Endothelial cell of umbilical vein (primary cell): ENCODE results near the gene ACSM5. TPM values are rescaled to one million over a fixed set of nuclear protein-coding genes. Genes with fewer than 3 reads are reported as not detected.
"Not testable (repeated sequence)": the region's sequence is repeated elsewhere in the genome, so short reads cannot be mapped to it uniquely, and the experiment has no call there.

Experiments used
- BruUV-seq: library from RNA; stranded (reverse); fragments of 400-500 nt; replicated peaks from 2 replicates; lab custom pipeline; 2021; lab: Mats Ljungman, UMichigan
- CTCF ChIA-PET: fragments of 300-600, 350-600 bp; sonication (Branson Sonifier 250); formaldehyde crosslinking; loops from one replicate; lab custom pipeline; 2021; ENCODE audit warnings: antibody characterized with exemption, inconsistent platforms; lab: Charles Lee
- POLR2A ChIA-PET: fragments of 300-600, 350-600 bp; sonication (Branson Sonifier 250); formaldehyde crosslinking; loops from one replicate; lab custom pipeline; 2021; ENCODE audit warnings: antibody characterized with exemption, inconsistent platforms; lab: Charles Lee
- DNase-seq: peaks from one replicate; pipeline ENCODE4 v3.0.0-alpha.2; 2011; ENCODE audit warnings: low read depth, low spot score
- FAIRE-seq: peaks from 2 replicates; lab custom pipeline; 2011; peaks lifted over from hg19 to GRCh38; lab: Jason Lieb, UNC
- H2AFZ ChIP-seq: 2 replicates; pipeline ENCODE4 v1.6.0; 2012; ENCODE audit warnings: low read depth, low read length, control low read depth, inconsistent platforms
- H3K27ac ChIP-seq: 2 replicates; pipeline ENCODE4 v1.5.1; 2011; ENCODE audit warnings: low read depth, mild to moderate bottlenecking, control low read depth, low read length, moderate library complexity; ENCODE audit not compliant: insufficient read depth
- H3K27me3 ChIP-seq, 2 experiments: 2 replicates each; pipeline versions ENCODE4 v1.6.0 to v1.6.1; 2011; ENCODE audit warnings: low read length in 2 of 2, mixed read lengths in 1 of 2; ENCODE audit not compliant: control insufficient read depth in 2 of 2, insufficient read depth in 2 of 2
- H3K36me3 ChIP-seq, 2 experiments: 2 replicates in 1 of 2; 3 replicates in 1 of 2; pipeline ENCODE4 v1.5.1; 2011; ENCODE audit warnings: low read length in 2 of 2, mild to moderate bottlenecking in 1 of 2, moderate library complexity in 1 of 2; ENCODE audit not compliant: control insufficient read depth in 2 of 2, insufficient read depth in 2 of 2; ENCODE audit errors: extremely low read depth in 1 of 2
- H3K4me1 ChIP-seq: 3 replicates; pipeline ENCODE4 v1.5.1; 2011; ENCODE audit warnings: mild to moderate bottlenecking, low read length; ENCODE audit not compliant: control insufficient read depth, insufficient read depth; ENCODE audit errors: extremely low read depth
- H3K4me2 ChIP-seq: 2 replicates; pipeline ENCODE4 v1.6.1; 2011; ENCODE audit warnings: low read length, control low read depth, mixed read lengths; ENCODE audit not compliant: insufficient read depth
- H3K4me3 ChIP-seq, 3 experiments: fragments of 200-600 bp in 1 of 3; sonication (generic), shearing (Covaris generic) in 1 of 3; replicated peaks in 1 of 3; 2 replicates each; pipeline ENCODE4 v1.5.1; 2011 to 2016; ENCODE audit warnings: control low read depth in 3 of 3, low read length in 3 of 3, mild to moderate bottlenecking in 2 of 3, inconsistent platforms in 1 of 3, low read depth in 1 of 3, moderate library complexity in 1 of 3; ENCODE audit not compliant: insufficient read depth in 1 of 3
- H3K79me2 ChIP-seq: 2 replicates; pipeline ENCODE4 v1.6.0; 2012; ENCODE audit warnings: low read length, inconsistent platforms; ENCODE audit not compliant: control insufficient read depth, insufficient read depth
- H3K9ac ChIP-seq: replicated peaks from 2 replicates; pipeline ENCODE3; 2011; ENCODE audit warnings: low read length, control low read depth; ENCODE audit not compliant: insufficient read depth; ENCODE audit errors: extremely low read depth
- H3K9me1 ChIP-seq: replicated peaks from 3 replicates; pipeline ENCODE4 v1.6.0; 2011; ENCODE audit warnings: mild to moderate bottlenecking, low read length; ENCODE audit not compliant: control insufficient read depth, insufficient read depth; ENCODE audit errors: extremely low read depth
- H3K9me3 ChIP-seq: replicated peaks from 2 replicates; pipeline ENCODE4 v1.5.1; 2012; ENCODE audit warnings: low read length, inconsistent platforms; ENCODE audit not compliant: control insufficient read depth, insufficient read depth
- H4K20me1 ChIP-seq: replicated peaks from 2 replicates; pipeline ENCODE3; 2011; ENCODE audit warnings: mild to moderate bottlenecking, low read length; ENCODE audit not compliant: control insufficient read depth, insufficient read depth; ENCODE audit errors: extremely low read depth
- dilution Hi-C: fragments of 300-500 bp; cut with MboI; formaldehyde crosslinking; loops from one replicate; pipeline ENCODE4 v1.15.0; 2019; ENCODE audit warnings: low sequenced_read_pairs; ENCODE audit not compliant: extremely low pct_ligation_motif_present
- intact Hi-C: fragments of 100-400 bp; cut with micrococcal nuclease; formaldehyde crosslinking; loops from one replicate; pipeline ENCODE4 v1.10.0; 2022
- polyA plus RNA-seq, 4 experiments: library from polyadenylated mRNA; depleted of rRNA in 3 of 4; stranded (reverse) in 3 of 4; unstranded in 1 of 4; fragments of >200 nt; gene quantifications; 2 replicates each; pipeline versions ENCODE4 v1.2.1 to v1.2.3, GENCODE V29; 2011 to 2012; ENCODE audit warnings: missing spikeins in 1 of 4
- total RNA-seq: library from RNA; stranded (reverse); gene quantifications from 2 replicates; pipeline ENCODE4 v1.2.3, GENCODE V29; 2021

ACSM5 gene
- total and polyA plus RNA-seq, 2 donors (not counting 3 experiments of a cell fraction or from before 2014, with no cell fraction given), result 0.06 TPM; not detected in 1

- H3K36me3 ChIP-seq, H3K4me3 ChIP-seq, H3K4me1 ChIP-seq, H2AFZ ChIP-seq, BruUV-seq, H3K9ac ChIP-seq, POLR2A ChIA-PET, CTCF ChIA-PET, dilution Hi-C loops, H3K27me3 ChIP-seq, H3K9me3 ChIP-seq, H3K9me1 ChIP-seq, H4K20me1 ChIP-seq, H3K4me2 ChIP-seq, H3K79me2 ChIP-seq: not testable (repeated sequence)
- intact Hi-C loops, result loop anchor here (10.0 kb wide), 1 partner anchor 68 kb away; no protein-coding TSS in a partner anchor
- DNase-seq (peak; percentile 27), FAIRE-seq (peak; percentile 74)
- H3K27ac ChIP-seq, result peak overlapping the region; percentile 23
These were observed 67.9 kb downstream of the ACSM5 start for GRCh38 chr16:20477188-20477744.

- FAIRE-seq, result peak; percentile 8
- H2AFZ ChIP-seq, H3K9me3 ChIP-seq, H3K4me3 ChIP-seq, H3K79me2 ChIP-seq, H3K9ac ChIP-seq, H3K4me1 ChIP-seq, H3K27ac ChIP-seq, H4K20me1 ChIP-seq, POLR2A ChIA-PET, H3K27me3 ChIP-seq, H3K4me2 ChIP-seq, DNase-seq, H3K36me3 ChIP-seq, CTCF ChIA-PET, intact Hi-C loops, H3K9me1 ChIP-seq, BruUV-seq, dilution Hi-C loops: not testable (repeated sequence)
These were observed 74.7 kb downstream of the ACSM5 start for GRCh38 chr16:20483989-20484388.
